Lower lobe of right lung (tissue), 2 donors: ENCODE measurements around the gene INCA1. TPM values are rescaled to one million over a fixed set of nuclear protein-coding genes. Genes with fewer than 3 reads are reported as not detected.
A peak's percentile ranks its signal among the peaks of the same experiment; 100 is the strongest.

Source experiments
- ATAC-seq, 2 donors: fragments of 200-7000 bp; cut with Tn5 transposase; one replicate each; pipeline ENCODE4 v1.9.1; 2020 to 2022; ENCODE audit warnings: mild to moderate bottlenecking in 2 of 2, moderate library complexity in 2 of 2
- DNase-seq: peaks from one replicate; pipeline ENCODE4 v3.0.0-alpha.2; 2020
- H3K27ac ChIP-seq: fragments of 200-600 bp; one replicate; pipeline ENCODE4 v1.8.0; 2022
- H3K27me3 ChIP-seq: fragments of 200-600 bp; one replicate; pipeline ENCODE4 v1.8.0; 2022; ENCODE audit warnings: low read depth
- H3K36me3 ChIP-seq: fragments of 200-600 bp; one replicate; pipeline ENCODE4 v1.8.0; 2022; ENCODE audit warnings: mild to moderate bottlenecking
- H3K4me1 ChIP-seq: fragments of 200-600 bp; one replicate; pipeline ENCODE4 v1.8.0; 2022
- H3K4me3 ChIP-seq: fragments of 200-600 bp; one replicate; pipeline ENCODE4 v1.8.0; 2022; ENCODE audit warnings: mild to moderate bottlenecking
- H3K9me3 ChIP-seq: fragments of 200-600 bp; one replicate; pipeline ENCODE4 v1.8.0; 2022
- CTCF ChIP-seq: fragments of 200-600 bp; IDR thresholded peaks from one replicate; pipeline ENCODE4 v1.8.0; 2022; ENCODE audit warnings: antibody characterized with exemption, mild to moderate bottlenecking
- intact Hi-C: fragments of 100-400 bp; cut with DNase I; formaldehyde crosslinking; loops from one replicate; pipeline ENCODE4 v1.11.0; 2022
- long read RNA-seq: library from polyadenylated mRNA; unstranded; transcript quantifications from one replicate; pipeline ENCODE4 v2.0.0, GENCODE V29; 2021
- total RNA-seq: library from RNA; stranded (reverse); fragmentation: NEBNext Ultra II Directional; extraction: Animal tissue kit (Norgen Biotek cat#: 25700); gene quantifications from one replicate; pipeline ENCODE4 v1.2.1, GENCODE V29; 2021
- donor health status: DM: no; HTN: yes; CAD: no; lungs with severe emphysema.

INCA1 gene, protein sequence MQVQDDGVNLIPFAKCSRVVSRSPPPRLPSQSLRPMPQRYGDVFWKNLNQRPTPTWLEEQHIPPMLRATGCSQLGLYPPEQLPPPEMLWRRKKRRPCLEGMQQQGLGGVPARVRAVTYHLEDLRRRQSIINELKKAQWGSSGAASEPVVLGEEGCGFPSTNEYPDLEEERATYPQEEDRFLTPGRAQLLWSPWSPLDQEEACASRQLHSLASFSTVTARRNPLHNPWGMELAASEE
- 1.9 TPM for total RNA-seq
- long read RNA-seq, partial matches to known transcripts = 1 of 3 reads
- long read RNA-seq, other reads (novel, unspliced or antisense) = 2 of 3 reads

GRCh38 chr17:4997302-4998026 is at the start of gene INCA1, which contains the start of gene KIF1C:
TSS of gene INCA1 (minus strand) at chr17:4997522. CDS start at chr17:4994437, 3,085 bp downstream.
TSS of gene KIF1C (plus strand) at chr17:4997950. CDS start at chr17:5000247, 2,297 bp downstream.
- ATAC-seq (peak; percentile 97), DNase-seq (peak; percentile 97)
- peaks cover 16% of the 10 kb centered on the region for H3K36me3 ChIP-seq
- H3K27me3 ChIP-seq = no peaks in the 10 kb centered on the region
- intact Hi-C loops = no loop called here
- H3K4me3 ChIP-seq = peak within 1 kb of the TSS; percentile 99
- peaks cover 38% of the 10 kb centered on the region for H3K4me1 ChIP-seq
- no peaks in the 10 kb centered on the region for H3K9me3 ChIP-seq
- peak; percentile 15 for TF ChIP-seq CTCF
- H3K27ac ChIP-seq = peak within 1 kb of the TSS; percentile 94

DNA sequence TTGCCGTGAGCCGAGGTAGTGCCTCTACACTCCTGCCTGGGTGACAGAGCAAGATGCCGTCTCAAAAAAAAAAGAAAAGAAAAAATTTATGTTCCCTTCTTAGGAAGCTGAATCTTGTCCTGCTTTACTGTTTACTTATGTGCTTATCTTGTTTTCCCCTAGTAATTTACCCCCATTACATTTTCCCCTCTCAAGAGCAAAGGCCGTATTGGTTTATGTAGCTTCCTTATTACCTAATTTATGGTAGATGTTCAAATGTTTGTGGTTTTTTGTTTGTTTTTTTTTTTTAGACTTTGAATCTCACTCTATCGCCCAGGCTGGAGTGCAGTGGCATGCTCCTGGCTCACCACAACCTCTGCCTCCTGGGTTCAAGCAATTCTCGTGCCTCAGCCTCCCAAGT is 48.2 kb upstream of the INCA1 start:
- intact Hi-C loops = no loop called here

DNA sequence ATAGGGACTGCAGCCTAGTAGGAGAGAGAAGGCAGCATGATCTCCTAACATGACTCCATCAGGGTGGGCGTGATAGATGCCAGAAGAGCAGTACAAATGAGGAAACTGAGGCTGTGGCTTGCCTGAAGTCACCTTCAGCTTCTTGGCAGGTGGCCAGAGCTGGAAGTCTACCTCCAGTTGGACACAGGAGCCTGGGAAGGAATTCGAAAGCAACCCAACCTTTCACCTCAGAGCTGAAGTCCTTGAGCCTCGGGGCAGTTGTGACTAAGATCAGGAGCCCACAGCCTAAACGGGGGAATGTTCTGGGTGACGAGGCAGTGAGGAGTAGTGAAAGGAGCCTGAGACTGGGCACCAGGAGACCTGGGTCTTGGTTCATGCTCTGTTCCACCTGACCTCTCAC is 47.3 kb upstream of the INCA1 start:
- intact Hi-C loops = no loop called here
- Histone ChIP-seq H3K27ac (no peak overlapping the region), H3K36me3 (no peaks in the 10 kb centered on the region), H3K4me3 (no peak overlapping the region), H3K4me1 (peaks cover 6% of the 10 kb centered on the region), H3K9me3 (no peaks in the 10 kb centered on the region), H3K27me3 (no peaks in the 10 kb centered on the region)
- no peak for ATAC-seq
- TF ChIP-seq CTCF = no peak
- no peak for DNase-seq

More for the DNA sequence above, 48.2 kb upstream of the INCA1 start:
- TF ChIP-seq CTCF = no peak
- Histone ChIP-seq H3K4me1 (peaks cover 14% of the 10 kb centered on the region), H3K36me3 (no peaks in the 10 kb centered on the region), H3K9me3 (no peaks in the 10 kb centered on the region), H3K27ac (no peak overlapping the region), H3K27me3 (no peaks in the 10 kb centered on the region), H3K4me3 (no peak overlapping the region)
- DNase-seq (no peak), ATAC-seq (no peak)

GRCh38 chr17:5043524-5043923 is 46.2 kb upstream of the INCA1 start:
- Histone ChIP-seq H3K4me3 (no peak overlapping the region), H3K9me3 (no peaks in the 10 kb centered on the region), H3K27ac (no peak overlapping the region), H3K4me1 (no peaks in the 10 kb centered on the region), H3K27me3 (no peaks in the 10 kb centered on the region), H3K36me3 (no peaks in the 10 kb centered on the region)
- TF ChIP-seq CTCF = no peak
- ATAC-seq (no peak), DNase-seq (no peak)
- intact Hi-C loops = no loop called here

DNA sequence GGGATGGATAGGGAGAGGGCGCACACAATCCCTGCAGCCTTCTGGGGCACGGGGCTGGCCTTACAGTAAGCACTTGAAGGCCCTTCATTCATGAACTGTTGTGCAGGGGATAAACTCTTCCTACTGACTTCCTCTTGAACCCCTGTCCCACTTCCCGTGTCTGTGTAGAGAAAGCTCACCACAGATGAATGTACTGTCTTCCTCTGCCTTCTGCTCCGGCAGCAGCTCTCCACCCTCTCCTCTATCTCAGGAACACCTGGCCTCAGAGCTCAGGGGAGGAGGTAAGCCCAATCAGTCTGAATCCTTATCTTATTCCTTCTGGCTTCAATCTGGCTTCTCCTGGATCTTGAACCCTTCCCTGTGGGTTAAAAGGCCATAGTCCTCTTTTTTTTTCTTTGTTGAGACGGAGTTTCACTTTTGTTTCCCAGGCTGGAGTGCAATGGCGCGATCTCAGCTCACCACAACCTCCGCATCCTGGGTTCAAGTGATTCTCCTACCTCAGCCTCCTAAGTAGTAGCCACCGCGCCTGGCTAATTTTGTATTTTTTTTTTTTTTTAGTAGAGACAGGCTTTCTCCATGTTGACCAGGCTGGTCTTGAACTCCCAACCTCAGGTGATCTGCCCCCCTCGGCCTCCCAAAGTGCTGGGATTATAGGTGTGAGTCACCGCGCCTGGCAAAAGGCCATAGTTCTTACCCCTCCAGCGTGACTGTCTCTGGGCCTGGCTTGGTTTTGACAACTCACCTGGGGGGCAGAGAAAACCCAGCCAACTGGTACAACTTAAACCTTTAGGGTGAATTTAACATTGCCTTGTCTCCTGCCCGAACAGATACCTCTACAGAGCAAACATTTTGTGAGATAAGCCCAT is 45.1 kb upstream of the INCA1 start:
- ATAC-seq = no peak
- H3K27me3 ChIP-seq = no peaks in the 10 kb centered on the region
- no peaks in the 10 kb centered on the region for H3K4me1 ChIP-seq
- H3K4me3 ChIP-seq = no peak overlapping the region
- no peaks in the 10 kb centered on the region for H3K9me3 ChIP-seq
- TF ChIP-seq CTCF = no peak
- no peak for DNase-seq
- no peak overlapping the region for H3K27ac ChIP-seq
- H3K36me3 ChIP-seq = no peaks in the 10 kb centered on the region
- intact Hi-C loops = no loop called here
